HTR-8/SVneo (cell line): ENCODE measurements around the gene IPO9.
A peak's percentile ranks its signal among the peaks of the same experiment; 100 is the strongest.
"Not testable (repeated sequence)": the region's sequence is repeated elsewhere in the genome, so short reads cannot be mapped to it uniquely, and the experiment has no call there.

Source experiments
- DNase-seq: peaks from one replicate; pipeline ENCODE4 v3.0.0; 2011; ENCODE audit warnings: low spot score, mixed read lengths; ENCODE audit not compliant: insufficient read length
- FAIRE-seq: peaks from 2 replicates; lab custom pipeline; 2011; peaks lifted over from hg19 to GRCh38; lab: Jason Lieb, UNC

IPO9 gene

GRCh38 chr1:201899683-201900429 lies 70.9 kb downstream of the IPO9 start:
- FAIRE-seq (no peak), DNase-seq (no peak)

DNA sequence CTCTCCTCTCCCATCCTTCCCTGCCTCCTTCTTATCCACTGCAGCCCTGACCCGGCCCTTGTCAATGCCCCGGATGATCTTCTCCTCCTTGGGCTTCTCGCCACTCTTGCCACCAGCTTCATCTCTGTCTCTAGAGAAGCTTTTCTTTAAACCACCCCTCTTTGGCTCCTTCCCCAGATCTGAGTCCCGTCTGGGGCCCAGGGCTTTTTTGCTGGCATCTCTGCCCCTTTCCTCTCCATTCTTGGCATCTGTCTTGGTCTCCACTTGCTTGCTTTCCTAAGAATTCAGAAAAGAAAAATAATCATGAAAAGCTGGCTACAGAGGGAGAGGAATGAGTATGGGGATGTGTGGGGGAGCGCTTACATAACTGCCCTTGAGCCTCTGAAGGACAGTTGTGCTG lies 71.5 kb downstream of the IPO9 start:
- FAIRE-seq (no peak), DNase-seq (no peak)

DNA sequence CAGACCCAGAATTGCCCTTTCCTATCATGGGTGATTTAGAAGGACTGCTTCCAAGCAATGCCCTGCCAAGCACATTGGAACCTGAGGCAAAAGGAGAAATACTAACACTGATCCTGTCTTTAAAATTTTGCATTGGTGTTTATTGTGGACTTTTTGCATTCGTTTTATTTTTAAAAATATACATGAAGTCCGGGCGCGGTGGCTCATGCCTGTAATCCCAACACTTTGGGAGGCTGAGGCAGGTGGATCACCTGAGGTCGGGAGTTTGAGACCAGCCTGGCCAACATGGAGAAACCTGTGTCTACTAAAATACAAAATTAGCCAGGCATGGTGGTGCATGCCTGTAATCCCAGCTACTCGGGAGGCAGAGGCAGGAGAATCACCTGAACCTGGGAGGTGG lies 72.1 kb downstream of the IPO9 start:
- not testable (repeated sequence) for DNase-seq, FAIRE-seq

DNA sequence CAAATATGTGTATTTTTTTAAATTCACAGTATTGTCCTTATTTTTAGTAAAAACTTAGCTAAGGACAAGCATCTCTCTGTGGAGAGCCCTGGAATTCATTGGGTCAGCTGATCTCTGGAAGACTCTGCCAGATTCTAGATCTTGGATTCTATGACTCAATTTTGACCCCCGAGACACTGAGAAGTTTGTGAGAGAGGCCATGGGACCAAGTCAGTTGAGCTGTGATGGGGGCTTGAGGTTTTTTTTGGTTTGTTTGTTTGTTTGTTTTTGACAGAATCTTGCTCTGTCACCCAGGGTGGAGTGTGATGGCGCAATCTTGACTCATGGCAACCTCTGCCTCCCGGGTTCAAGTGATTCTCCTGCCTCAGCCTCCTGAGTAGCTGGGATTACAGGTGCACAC lies 73.2 kb downstream of the IPO9 start:
- DNase-seq (no peak), FAIRE-seq (no peak)

DNA sequence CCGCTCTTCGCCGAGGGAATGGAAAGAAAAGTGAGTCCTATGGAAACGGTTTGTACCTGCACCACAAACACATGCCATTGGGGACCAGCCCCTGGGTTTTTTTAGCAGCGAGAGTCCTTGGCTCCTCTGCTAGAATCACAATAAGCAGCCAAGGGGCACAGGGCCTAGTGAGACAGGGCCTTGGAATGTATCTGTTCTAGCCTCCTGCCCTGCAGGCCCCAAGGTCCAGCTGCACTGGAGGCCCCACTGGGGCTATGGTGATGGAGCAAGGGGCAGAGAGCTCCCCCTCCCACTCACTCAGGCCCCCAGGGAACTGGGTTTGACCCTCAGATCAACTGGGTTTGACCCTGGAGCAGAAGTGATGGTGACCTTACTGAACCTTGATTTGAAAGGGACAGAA lies 74.2 kb downstream of the IPO9 start:
- peak; percentile 59 for FAIRE-seq

GRCh38 chr1:201904579-201904978 lies 75.6 kb downstream of the IPO9 start:
- FAIRE-seq (no peak), DNase-seq (no peak)

More for the DNA sequence above, 74.2 kb downstream of the IPO9 start:
- DNase-seq = no peak

DNA sequence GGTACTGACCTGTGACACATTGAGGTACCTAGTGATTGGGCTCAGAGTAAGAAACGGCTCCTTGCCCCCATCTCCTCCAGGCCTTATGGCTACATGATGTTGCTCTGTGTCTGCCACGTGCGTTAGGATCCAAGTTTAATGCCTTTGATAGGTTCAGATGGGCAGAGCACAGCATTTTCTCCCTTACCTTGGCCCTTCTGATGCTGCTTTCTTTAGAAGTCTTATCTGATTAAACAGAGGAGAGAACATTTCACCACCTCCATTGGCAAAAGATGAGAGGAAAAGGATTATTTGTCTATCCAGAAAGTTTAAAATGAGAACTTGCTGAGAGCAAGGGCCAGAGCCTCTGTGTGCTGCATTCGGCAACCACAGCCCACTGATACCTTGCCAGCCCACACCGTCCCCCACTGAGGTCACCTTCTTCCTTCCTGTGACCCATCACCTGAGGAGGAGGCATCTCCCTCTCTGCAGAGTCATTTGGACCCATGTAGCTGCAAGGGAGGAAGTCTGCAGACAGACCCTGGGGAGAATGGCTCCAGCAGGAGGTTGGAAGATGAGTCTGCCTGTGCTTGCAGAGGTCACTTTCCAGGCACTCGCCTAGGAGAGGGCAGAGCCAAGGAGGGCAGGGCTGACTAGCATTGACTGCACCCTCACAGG lies 76.4 kb downstream of the IPO9 start:
- FAIRE-seq (no peak), DNase-seq (no peak)

DNA sequence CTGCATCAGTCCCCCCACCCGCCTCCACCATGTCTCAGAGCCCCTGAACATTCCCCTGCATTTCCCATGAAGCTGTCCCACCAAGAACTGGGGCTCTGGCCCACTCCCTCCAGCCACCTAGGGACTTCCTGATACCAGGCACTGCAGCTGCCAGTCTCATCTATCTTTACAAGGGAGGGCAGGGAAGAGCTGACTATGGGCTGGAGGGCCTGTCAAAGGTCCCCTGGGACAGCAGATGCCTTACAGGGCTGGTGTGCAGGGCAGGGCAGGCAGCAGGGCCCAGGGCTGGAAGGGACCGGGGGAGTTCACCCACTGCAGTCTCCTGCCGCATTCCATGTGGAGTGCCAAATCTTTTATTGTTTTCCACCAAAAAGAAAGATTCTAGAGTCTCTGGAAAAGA lies 77.4 kb downstream of the IPO9 start:
- FAIRE-seq (no peak), DNase-seq (no peak)

GRCh38 chr1:201907621-201908020 lies 78.7 kb downstream of the IPO9 start:
- FAIRE-seq = no peak
- no peak for DNase-seq

GRCh38 chr1:201911826-201912571 lies 83.0 kb downstream of the IPO9 start:
- DNase-seq = no peak

DNA sequence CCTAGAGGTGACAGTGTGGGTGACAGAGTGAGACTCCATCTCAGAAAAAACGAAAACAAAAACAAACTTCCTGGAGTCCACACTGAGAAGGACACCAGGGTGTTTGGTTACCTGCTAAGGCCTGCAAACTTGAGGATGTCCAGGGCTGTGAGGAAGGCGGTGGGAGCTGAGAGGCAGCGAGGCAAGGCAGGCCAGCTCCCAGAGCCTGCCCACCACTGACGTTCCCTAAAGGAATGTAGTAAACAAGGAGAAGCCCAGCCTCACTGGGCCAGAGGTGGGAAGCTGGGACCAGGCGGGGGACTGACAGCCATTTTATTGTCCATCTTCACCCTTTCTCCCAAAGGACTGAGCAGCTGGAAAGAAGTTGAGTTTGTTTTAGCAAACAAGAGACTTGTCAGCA lies 83.9 kb downstream of the IPO9 start:
- no peak for FAIRE-seq
- no peak for DNase-seq

More at GRCh38 chr1:201911826-201912571, 83.0 kb downstream of the IPO9 start:
- FAIRE-seq = no peak

- DNase-seq (no peak), FAIRE-seq (no peak)
Measured at GRCh38 chr1:201914456-201915235, 85.7 kb downstream of the IPO9 start.

GRCh38 chr1:201916649-201917249 lies 87.8 kb downstream of the IPO9 start:
- FAIRE-seq (peak; percentile 90), DNase-seq (peak; percentile 81)

DNA sequence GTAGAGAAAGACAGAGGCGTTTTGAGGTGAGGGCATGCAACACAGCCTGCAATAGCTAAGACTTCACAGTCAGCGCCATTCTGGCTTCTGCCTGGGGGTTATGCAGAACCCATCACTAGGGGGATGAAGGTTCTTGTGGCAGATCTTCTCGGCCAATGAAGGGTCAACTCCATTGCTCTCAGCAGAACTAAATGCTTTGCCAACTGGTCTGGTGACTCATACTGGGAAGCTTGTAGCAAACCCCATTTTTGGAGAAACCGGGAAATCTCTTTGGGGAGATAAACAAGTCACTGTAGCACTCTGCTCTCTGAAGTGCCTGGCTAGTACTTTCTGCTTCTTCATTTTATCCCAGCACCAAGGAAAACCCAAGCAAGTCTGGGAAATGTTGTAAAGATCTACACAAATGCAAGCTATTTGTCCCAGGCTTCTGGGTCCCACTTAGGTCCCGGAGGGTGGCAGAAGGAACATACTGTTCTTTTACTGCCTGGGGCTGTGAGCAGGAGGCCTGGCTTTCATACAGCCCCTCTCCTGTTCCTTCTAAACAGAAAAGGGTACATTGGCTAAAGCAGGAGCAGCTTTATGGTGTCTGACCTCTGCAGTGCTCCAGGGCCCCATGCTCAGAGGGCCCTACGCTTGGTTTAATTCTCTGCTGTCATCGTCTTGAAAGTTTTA lies 88.5 kb downstream of the IPO9 start:
- no peak for FAIRE-seq

DNA sequence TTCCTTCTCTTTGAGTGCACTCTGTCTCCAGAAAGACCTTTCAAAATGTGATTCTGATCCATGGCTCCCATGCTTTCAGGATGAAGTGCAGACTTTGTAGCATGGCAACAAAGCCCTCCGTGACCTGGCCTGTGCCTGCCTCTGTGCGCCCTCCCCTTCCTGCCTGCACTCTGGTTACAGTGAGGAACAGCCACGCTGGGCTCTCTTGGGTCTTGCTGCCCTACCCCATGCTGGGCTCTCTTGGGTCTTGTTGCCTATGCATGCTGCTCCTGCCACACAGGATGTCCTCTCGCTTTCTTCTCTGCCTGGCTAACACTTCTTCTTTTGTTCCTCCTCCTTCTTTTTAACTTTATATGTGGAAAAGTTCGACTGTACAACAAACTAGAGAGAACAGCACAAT lies 89.4 kb downstream of the IPO9 start:
- FAIRE-seq (no peak), DNase-seq (no peak)

More for the DNA sequence above, 88.5 kb downstream of the IPO9 start:
- no peak for DNase-seq

DNA sequence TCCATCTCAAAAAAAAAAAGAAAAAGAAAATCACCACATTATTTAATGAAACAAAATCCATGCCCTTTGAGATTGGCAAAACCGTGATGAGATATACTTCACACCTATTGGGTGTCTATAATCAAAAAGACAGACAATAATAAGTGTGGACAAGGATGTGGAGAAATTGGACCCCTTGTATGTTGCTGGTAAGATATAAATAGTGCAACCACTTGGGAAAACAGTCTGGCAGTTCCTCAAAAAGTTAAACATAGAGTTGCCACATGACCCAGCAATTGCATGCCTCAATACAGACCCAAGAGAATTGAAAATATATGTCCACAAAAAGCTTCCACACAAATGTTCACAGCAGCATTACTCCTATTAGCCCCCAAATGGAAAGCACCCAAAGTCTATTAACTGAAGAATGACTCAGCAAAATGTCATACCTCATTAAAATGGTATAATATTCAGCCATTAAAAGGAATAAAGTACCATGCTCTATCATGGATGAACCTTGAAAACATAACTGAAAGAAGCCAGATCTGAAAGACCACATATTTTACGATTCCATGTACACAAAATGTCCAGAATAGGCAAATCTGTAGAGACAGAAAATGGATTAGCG lies 93.1 kb downstream of the IPO9 start:
- DNase-seq (no peak), FAIRE-seq (no peak)

GRCh38 chr1:201925301-201925567 lies 96.3 kb downstream of the IPO9 start:
- DNase-seq (no peak), FAIRE-seq (no peak)

GRCh38 chr1:201925981-201926645 lies 97.2 kb downstream of the IPO9 start:
- DNase-seq = no peak
- FAIRE-seq = no peak

DNA sequence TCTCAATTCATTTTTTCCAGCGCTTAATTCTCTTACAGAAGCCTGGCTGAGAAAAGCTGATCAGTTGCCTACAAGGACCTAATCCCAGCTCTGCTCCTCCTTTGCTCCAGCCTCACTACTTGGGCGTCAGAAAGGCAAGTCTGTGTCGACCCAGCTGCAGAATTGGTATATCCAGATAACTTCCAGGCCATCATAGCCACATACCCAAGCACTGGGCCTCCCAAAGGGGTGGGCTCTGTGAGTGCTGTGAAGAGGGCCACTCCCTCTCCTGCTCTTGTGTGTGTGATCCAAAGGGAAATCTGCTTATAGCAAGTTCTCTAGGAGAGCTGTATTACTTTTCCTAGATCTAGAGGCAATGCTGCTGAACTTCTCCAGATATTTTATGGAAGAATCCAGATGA lies 99.3 kb downstream of the IPO9 start:
- FAIRE-seq = no peak
- DNase-seq = no peak
